HCT116 (cell line): ENCODE data around the gene COL23A1.

Experiments
- EZH2 ChIP-seq: fragments of 200-600 bp; sonication (generic); IDR thresholded peaks from 2 replicates; pipeline ENCODE4 v1.6.1; 2017; ENCODE audit warnings: antibody characterized with exemption, mixed run types
- EZH2phosphoT487 ChIP-seq: fragments of 200-600 bp; IDR thresholded peaks from 2 replicates; pipeline ENCODE4 v1.6.1; 2018; ENCODE audit warnings: antibody characterized with exemption, borderline replicate concordance
- POLR2A ChIP-seq: IDR thresholded peaks from 2 replicates; pipeline ENCODE4 v1.7.0; 2011; ENCODE audit warnings: borderline replicate concordance; ENCODE audit not compliant: insufficient read depth, insufficient read length; ENCODE audit errors: extremely low read depth
- RAD21 ChIP-seq: IDR thresholded peaks from 2 replicates; pipeline ENCODE4 v1.6.1; 2012; ENCODE audit warnings: low read depth, mild to moderate bottlenecking
- SRF ChIP-seq: IDR thresholded peaks from 2 replicates; pipeline ENCODE4 v1.6.1; 2012; ENCODE audit warnings: low read depth
- YY1 ChIP-seq: IDR thresholded peaks from 2 replicates; pipeline ENCODE4 v1.6.1; 2011; ENCODE audit warnings: low read length, low read depth, moderate library complexity, mild to moderate bottlenecking; ENCODE audit not compliant: insufficient replicate concordance; ENCODE audit errors: extremely low read depth
- ZNF274 ChIP-seq: fragments of 200-500 bp; sonication (Bioruptor generic); IDR thresholded peaks from 2 replicates; pipeline ENCODE4 v1.6.1; 2014; ENCODE audit warnings: mild to moderate bottlenecking, low read depth, low read length, inconsistent platforms
- TF ChIP-seq, protein P1 (sequence below): IDR thresholded peaks from 2 replicates; pipeline ENCODE4 v1.6.1; 2011; ENCODE audit warnings: mild to moderate bottlenecking, low read length, moderate library complexity; ENCODE audit not compliant: insufficient replicate concordance; ENCODE audit errors: extremely low read depth
- TF ChIP-seq, protein P2 (sequence below), 3 experiments: fragments of 200-600 bp in 1 of 3; sonication (generic) in 1 of 3; IDR thresholded peaks in 2 of 3; conservative IDR thresholded peaks in 1 of 3; 2 replicates each; pipeline ENCODE4 v1.5.1; 2012 to 2017; ENCODE audit warnings: low read depth in 2 of 3, low read length in 2 of 3, antibody characterized with exemption in 1 of 3, borderline replicate concordance in 1 of 3, control low read depth in 1 of 3, mild to moderate bottlenecking in 1 of 3, mixed read lengths in 1 of 3, mixed run types in 1 of 3, moderate library complexity in 1 of 3; ENCODE audit not compliant: insufficient read depth in 1 of 3
- TF ChIP-seq, protein P3 (sequence below): IDR thresholded peaks from 2 replicates; pipeline ENCODE4 v1.6.1; 2012

GRCh38 chr5:178391480-178391879 lies 198.7 kb downstream of the COL23A1 start:
- TF ChIP-seq, protein P1, sequence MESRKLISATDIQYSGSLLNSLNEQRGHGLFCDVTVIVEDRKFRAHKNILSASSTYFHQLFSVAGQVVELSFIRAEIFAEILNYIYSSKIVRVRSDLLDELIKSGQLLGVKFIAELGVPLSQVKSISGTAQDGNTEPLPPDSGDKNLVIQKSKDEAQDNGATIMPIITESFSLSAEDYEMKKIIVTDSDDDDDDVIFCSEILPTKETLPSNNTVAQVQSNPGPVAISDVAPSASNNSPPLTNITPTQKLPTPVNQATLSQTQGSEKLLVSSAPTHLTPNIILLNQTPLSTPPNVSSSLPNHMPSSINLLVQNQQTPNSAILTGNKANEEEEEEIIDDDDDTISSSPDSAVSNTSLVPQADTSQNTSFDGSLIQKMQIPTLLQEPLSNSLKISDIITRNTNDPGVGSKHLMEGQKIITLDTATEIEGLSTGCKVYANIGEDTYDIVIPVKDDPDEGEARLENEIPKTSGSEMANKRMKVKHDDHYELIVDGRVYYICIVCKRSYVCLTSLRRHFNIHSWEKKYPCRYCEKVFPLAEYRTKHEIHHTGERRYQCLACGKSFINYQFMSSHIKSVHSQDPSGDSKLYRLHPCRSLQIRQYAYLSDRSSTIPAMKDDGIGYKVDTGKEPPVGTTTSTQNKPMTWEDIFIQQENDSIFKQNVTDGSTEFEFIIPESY: no peak
- no peak for TF ChIP-seq EZH2
- TF ChIP-seq ZNF274: no peak
- TF ChIP-seq, protein P2, sequence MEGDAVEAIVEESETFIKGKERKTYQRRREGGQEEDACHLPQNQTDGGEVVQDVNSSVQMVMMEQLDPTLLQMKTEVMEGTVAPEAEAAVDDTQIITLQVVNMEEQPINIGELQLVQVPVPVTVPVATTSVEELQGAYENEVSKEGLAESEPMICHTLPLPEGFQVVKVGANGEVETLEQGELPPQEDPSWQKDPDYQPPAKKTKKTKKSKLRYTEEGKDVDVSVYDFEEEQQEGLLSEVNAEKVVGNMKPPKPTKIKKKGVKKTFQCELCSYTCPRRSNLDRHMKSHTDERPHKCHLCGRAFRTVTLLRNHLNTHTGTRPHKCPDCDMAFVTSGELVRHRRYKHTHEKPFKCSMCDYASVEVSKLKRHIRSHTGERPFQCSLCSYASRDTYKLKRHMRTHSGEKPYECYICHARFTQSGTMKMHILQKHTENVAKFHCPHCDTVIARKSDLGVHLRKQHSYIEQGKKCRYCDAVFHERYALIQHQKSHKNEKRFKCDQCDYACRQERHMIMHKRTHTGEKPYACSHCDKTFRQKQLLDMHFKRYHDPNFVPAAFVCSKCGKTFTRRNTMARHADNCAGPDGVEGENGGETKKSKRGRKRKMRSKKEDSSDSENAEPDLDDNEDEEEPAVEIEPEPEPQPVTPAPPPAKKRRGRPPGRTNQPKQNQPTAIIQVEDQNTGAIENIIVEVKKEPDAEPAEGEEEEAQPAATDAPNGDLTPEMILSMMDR (IDR thresholded peaks at IDR 0.05 in 2 of 3, conservative IDR thresholded peaks at IDR 0.05 in 1 of 3; ENCODE audit: borderline replicate concordance in 1 of 3, insufficient read depth in 1 of 3, low read depth in 2 of 3, low read length in 2 of 3): no peak
- TF ChIP-seq, protein P3, sequence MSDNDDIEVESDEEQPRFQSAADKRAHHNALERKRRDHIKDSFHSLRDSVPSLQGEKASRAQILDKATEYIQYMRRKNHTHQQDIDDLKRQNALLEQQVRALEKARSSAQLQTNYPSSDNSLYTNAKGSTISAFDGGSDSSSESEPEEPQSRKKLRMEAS: no peak
- no peak for TF ChIP-seq POLR2A
- TF ChIP-seq EZH2phosphoT487: no peak
- no peak for TF ChIP-seq YY1
- TF ChIP-seq SRF: no peak
- no peak for TF ChIP-seq RAD21
